AML-193 (cell line): Measurements from ENCODE around the gene DOK5.
"Not testable (repeated sequence)": the region's sequence is repeated elsewhere in the genome, so short reads cannot be mapped to it uniquely, and the experiment has no call there.

Experiments
- DNase-seq, 2 experiments: peaks; one replicate each; lab custom pipeline; 2025; lab: John Stamatoyannopoulos, UW

DOK5 gene

GRCh38 chr20:54475334-54476168 is at the start of gene DOK5:
Gene DOK5, plus strand, starts transcription at chr20:54475593. Its CDS starts 354 bp downstream, at chr20:54475947.
- DNase-seq = no peak

- DNase-seq = no peak
Observed at GRCh38 chr20:54429364-54429763, 46.0 kb upstream of the DOK5 start.

GRCh38 chr20:54431156-54431944 is 44.0 kb upstream of the DOK5 start:
- no peak for DNase-seq

- DNase-seq = no peak
Observed at GRCh38 chr20:54432966-54433365, 42.4 kb upstream of the DOK5 start.

GRCh38 chr20:54433636-54434035 is 41.8 kb upstream of the DOK5 start:
- DNase-seq = no peak

GRCh38 chr20:54434196-54434595 is 41.2 kb upstream of the DOK5 start:
- no peak for DNase-seq

- DNase-seq = no peak
Observed at GRCh38 chr20:54435015-54435414, 40.4 kb upstream of the DOK5 start.

GRCh38 chr20:54436410-54436809 is 39.0 kb upstream of the DOK5 start:
- DNase-seq = not testable (repeated sequence)

- no peak for DNase-seq
Observed at GRCh38 chr20:54438166-54438565, 37.2 kb upstream of the DOK5 start.

GRCh38 chr20:54450207-54450606 is 25.2 kb upstream of the DOK5 start:
- DNase-seq = no peak

GRCh38 chr20:54451171-54451570 is 24.2 kb upstream of the DOK5 start:
- DNase-seq = no peak

- DNase-seq = no peak
Observed at GRCh38 chr20:54452277-54452676, 23.1 kb upstream of the DOK5 start.

- DNase-seq = no peak
Observed at GRCh38 chr20:54454982-54455381, 20.4 kb upstream of the DOK5 start.

GRCh38 chr20:54456423-54456822 is 19.0 kb upstream of the DOK5 start:
- DNase-seq = no peak

- no peak for DNase-seq
Observed at GRCh38 chr20:54456961-54457360, 18.4 kb upstream of the DOK5 start.

- no peak for DNase-seq
Observed at GRCh38 chr20:54458219-54458618, 17.2 kb upstream of the DOK5 start.

- DNase-seq = no peak
Observed at GRCh38 chr20:54459279-54459678, 16.1 kb upstream of the DOK5 start.

GRCh38 chr20:54464003-54464402 is 11.4 kb upstream of the DOK5 start:
- DNase-seq = no peak

GRCh38 chr20:54466127-54466526 is 9.3 kb upstream of the DOK5 start:
- DNase-seq = no peak

- no peak for DNase-seq
Observed at GRCh38 chr20:54467622-54468021, 7.8 kb upstream of the DOK5 start.

GRCh38 chr20:54468082-54468481 is 7.3 kb upstream of the DOK5 start:
- no peak for DNase-seq

GRCh38 chr20:54469293-54469692 is 6.1 kb upstream of the DOK5 start:
- no peak for DNase-seq

- DNase-seq = no peak
Observed at GRCh38 chr20:54469952-54470351, 5.4 kb upstream of the DOK5 start.
